GM23338 (cell line): ENCODE results near the gene ERC1. TPM values are rescaled to one million over a fixed set of nuclear protein-coding genes. Genes with fewer than 3 reads are reported as not detected.
"Not testable (repeated sequence)": the region's sequence is repeated elsewhere in the genome, so short reads cannot be mapped to it uniquely, and the experiment has no call there.

Source experiments
- ATAC-seq: fragments of 200-7000 bp; cut with Tn5 transposase; 3 replicates; pipeline ENCODE4 v1.9.1; 2020
- DNase-seq: peaks from one replicate; pipeline ENCODE4 v3.0.0-alpha.2; 2015; ENCODE audit warnings: low spot score
- H2AFZ ChIP-seq: fragments of 200-600 bp; sonication (generic); 2 replicates; pipeline ENCODE4 v1.8.0; 2016; ENCODE audit warnings: antibody characterized with exemption, mild to moderate bottlenecking, moderate library complexity
- H3F3A ChIP-seq: fragments of 200-600 bp; sonication (generic); replicated peaks from 2 replicates; pipeline ENCODE4 v1.8.0; 2017; ENCODE audit warnings: antibody characterized with exemption, mixed run types, low read depth
- H3K27ac ChIP-seq: fragments of 200-600 bp; sonication (generic); 2 replicates; pipeline ENCODE4 v1.6.1; 2016; ENCODE audit warnings: low read depth
- H3K27me3 ChIP-seq: fragments of 200-600 bp; sonication (generic); 2 replicates; pipeline ENCODE4 v1.8.0; 2016; ENCODE audit warnings: mild to moderate bottlenecking, mixed run types, moderate library complexity; ENCODE audit not compliant: insufficient read depth
- H3K36me3 ChIP-seq: fragments of 200-600 bp; sonication (generic); 2 replicates; pipeline ENCODE4 v1.8.0; 2016; ENCODE audit warnings: mild to moderate bottlenecking; ENCODE audit not compliant: insufficient read depth
- H3K4me1 ChIP-seq: fragments of 200-600 bp; sonication (generic); 2 replicates; pipeline ENCODE4 v1.8.0; 2016; ENCODE audit warnings: mild to moderate bottlenecking, moderate library complexity; ENCODE audit not compliant: insufficient read depth
- H3K4me2 ChIP-seq: fragments of 200-600 bp; sonication (generic); 2 replicates; pipeline ENCODE4 v1.7.1; 2017; ENCODE audit warnings: mixed run types
- H3K4me3 ChIP-seq: fragments of 200-600 bp; sonication (generic); 2 replicates; pipeline ENCODE4 v1.6.1; 2016; ENCODE audit warnings: mixed run types
- H3K79me2 ChIP-seq: fragments of 200-600 bp; sonication (generic); replicated peaks from 2 replicates; pipeline ENCODE4 v1.8.0; 2017; ENCODE audit warnings: mild to moderate bottlenecking; ENCODE audit not compliant: insufficient read depth
- H3K9me2 ChIP-seq: fragments of 200-600 bp; sonication (generic); 2 replicates; pipeline ENCODE4 v1.8.0; 2017; ENCODE audit not compliant: insufficient read depth
- H4K20me1 ChIP-seq: fragments of 200-600 bp; sonication (generic); replicated peaks from 2 replicates; pipeline ENCODE4 v1.8.0; 2017; ENCODE audit warnings: mild to moderate bottlenecking; ENCODE audit not compliant: insufficient read depth
- H3K27ac Mint-ChIP-seq: 2 replicates; pipeline ENCODE4 v1.8.0; 2020; ENCODE audit warnings: inconsistent platforms, mild to moderate bottlenecking, moderate library complexity, mixed read lengths
- H3K27me3 Mint-ChIP-seq: 3 replicates; pipeline ENCODE4 v1.8.0; 2022; ENCODE audit warnings: low read depth, mild to moderate bottlenecking, moderate library complexity, mixed read lengths, inconsistent platforms; ENCODE audit not compliant: insufficient read depth, poor library complexity
- H3K36me3 Mint-ChIP-seq: 3 replicates; pipeline ENCODE4 v1.8.0; 2021; ENCODE audit warnings: low read depth, mild to moderate bottlenecking, inconsistent platforms, moderate library complexity, mixed read lengths
- H3K4me1 Mint-ChIP-seq: 3 replicates; pipeline ENCODE4 v1.8.0; 2020; ENCODE audit warnings: mild to moderate bottlenecking, inconsistent platforms, mixed read lengths
- H3K4me3 Mint-ChIP-seq: 3 replicates; pipeline ENCODE4 v1.8.0; 2021; ENCODE audit warnings: moderate library complexity, mild to moderate bottlenecking, inconsistent platforms, mixed read lengths
- H3K9me3 Mint-ChIP-seq: 3 replicates; pipeline ENCODE4 v1.8.0; 2020; ENCODE audit warnings: moderate library complexity, mild to moderate bottlenecking, inconsistent platforms, mixed read lengths
- CREB1 ChIP-seq: fragments of 250-450 bp; sonication (Bioruptor Pico); IDR thresholded peaks from 2 replicates; pipeline ENCODE4 v1.5.0; 2020; ENCODE audit warnings: low read depth, mild to moderate bottlenecking, moderate library complexity
- EZH2phosphoT487 ChIP-seq: fragments of 200-600 bp; sonication (generic); IDR thresholded peaks from one replicate; pipeline ENCODE4 v1.8.1; 2018; ENCODE audit warnings: antibody characterized with exemption; ENCODE audit not compliant: unreplicated experiment
- JUNB ChIP-seq: IDR thresholded peaks from one replicate; pipeline ENCODE4 v1.6.1; 2016; ENCODE audit warnings: antibody characterized with exemption; ENCODE audit not compliant: unreplicated experiment
- POLR2AphosphoS5 ChIP-seq: IDR thresholded peaks from 2 replicates; pipeline ENCODE4 v1.6.1; 2016; ENCODE audit warnings: antibody characterized with exemption, low read depth
- STAT1 ChIP-seq: IDR thresholded peaks from one replicate; pipeline ENCODE4 v1.6.1; 2016; ENCODE audit warnings: antibody characterized with exemption; ENCODE audit not compliant: unreplicated experiment
- ZNF114 ChIP-seq: fragments of 250-450 bp; sonication (Bioruptor Pico); IDR thresholded peaks from 2 replicates; pipeline ENCODE4 v1.5.0; 2020; ENCODE audit warnings: mild to moderate bottlenecking, moderate library complexity
- ZNF331 ChIP-seq: fragments of 250-450 bp; sonication (Bioruptor Pico); IDR thresholded peaks from 2 replicates; pipeline ENCODE4 v1.5.0; 2020; ENCODE audit warnings: low read depth, mild to moderate bottlenecking, moderate library complexity
- polyA plus RNA-seq: library from polyadenylated mRNA; unstranded; fragments of >200 nt; fragmentation: Nextera tagmentation; extraction: Ambion mirVana; gene quantifications from 2 replicates; pipeline ENCODE4 v1.2.1, GENCODE V29; 2016
- total RNA-seq: library from RNA; depleted of rRNA; stranded (reverse); fragments of >200 nt; shearing (Covaris generic); gene quantifications from 2 replicates; pipeline ENCODE4 v1.2.3, GENCODE V29; 2014
- TF ChIP-seq, protein P1 (sequence below): IDR thresholded peaks from 2 replicates; pipeline ENCODE4 v1.6.1; 2016; ENCODE audit warnings: antibody characterized with exemption
- TF ChIP-seq, protein P2 (sequence below): IDR thresholded peaks from one replicate; pipeline ENCODE4 v1.6.1; 2018; ENCODE audit warnings: antibody characterized with exemption; ENCODE audit not compliant: unreplicated experiment

ERC1 gene
- total and polyA plus RNA-seq, 2 experiments from 2014 or later = 28.1 to 35.3 TPM

DNA sequence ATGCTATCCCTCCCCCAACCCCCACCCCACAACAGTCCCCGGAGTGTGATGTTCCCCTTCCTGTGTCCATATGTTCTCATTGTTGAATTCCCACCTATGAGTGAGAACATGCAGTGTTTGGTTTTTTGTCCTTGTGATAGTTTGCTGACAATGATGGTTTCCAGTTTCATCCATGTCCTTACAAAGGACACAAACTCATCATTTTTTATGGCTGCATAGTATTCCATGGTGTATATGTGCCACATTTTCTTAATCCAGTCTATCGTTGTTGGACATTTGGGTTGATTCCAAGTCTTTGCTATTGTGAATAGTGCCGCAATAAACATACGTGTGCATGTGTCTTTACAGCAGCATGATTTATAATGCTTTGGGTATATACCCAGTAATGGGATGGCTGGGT, 155.7 kb downstream of the ERC1 start:
- not testable (repeated sequence) for DNase-seq, H3K36me3 Mint-ChIP-seq, H3K4me3 ChIP-seq, H3K4me3 Mint-ChIP-seq, H3F3A ChIP-seq, H3K36me3 ChIP-seq, H3K27me3 Mint-ChIP-seq, H3K4me1 ChIP-seq, H3K9me2 ChIP-seq, H4K20me1 ChIP-seq, H3K27ac ChIP-seq, ATAC-seq, H3K27ac Mint-ChIP-seq, H3K27me3 ChIP-seq, H3K9me3 Mint-ChIP-seq, H2AFZ ChIP-seq, H3K79me2 ChIP-seq, H3K4me1 Mint-ChIP-seq, H3K4me2 ChIP-seq

DNA sequence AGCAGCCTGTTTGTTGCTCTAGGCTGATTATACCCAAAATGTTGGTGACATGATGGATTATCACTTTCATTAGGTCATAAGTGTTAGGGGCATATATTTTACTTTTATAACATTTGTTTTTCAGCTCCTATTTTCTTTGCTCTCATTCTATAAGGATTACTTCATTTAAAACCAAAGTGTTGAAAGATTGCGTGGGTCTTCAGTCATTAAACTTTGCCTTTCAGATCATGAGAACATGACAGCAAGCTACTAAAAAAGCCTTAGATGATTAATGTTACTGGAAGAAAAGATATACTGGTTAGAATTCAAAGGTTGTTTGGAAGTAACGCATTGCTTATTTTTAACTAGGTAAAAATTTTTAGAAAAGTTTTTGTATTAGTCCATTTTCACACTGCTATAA, 156.8 kb downstream of the ERC1 start:
- no peaks in the 10 kb centered on the region for H3K27me3 ChIP-seq
- no peak overlapping the region for H3K4me2 ChIP-seq
- no peak overlapping the region for H3K4me3 Mint-ChIP-seq

More for the DNA sequence above, 156.8 kb downstream of the ERC1 start:
- Mint-ChIP-seq H3K27me3 (no peaks in the 10 kb centered on the region), H3K36me3 (no peaks in the 10 kb centered on the region; the same call in 2 of the 3 replicates), H3K27ac (no peak overlapping the region), H3K9me3 (no peaks in the 10 kb centered on the region), H3K4me1 (no peaks in the 10 kb centered on the region)
- DNase-seq = no peak
- TF ChIP-seq ZNF331 = no peak
- TF ChIP-seq ZNF114 (CRISPR knock-in tag) = no peak
- no peak for TF ChIP-seq POLR2AphosphoS5
- TF ChIP-seq CREB1 (CRISPR knock-in tag) = no peak
- TF ChIP-seq, protein P1, sequence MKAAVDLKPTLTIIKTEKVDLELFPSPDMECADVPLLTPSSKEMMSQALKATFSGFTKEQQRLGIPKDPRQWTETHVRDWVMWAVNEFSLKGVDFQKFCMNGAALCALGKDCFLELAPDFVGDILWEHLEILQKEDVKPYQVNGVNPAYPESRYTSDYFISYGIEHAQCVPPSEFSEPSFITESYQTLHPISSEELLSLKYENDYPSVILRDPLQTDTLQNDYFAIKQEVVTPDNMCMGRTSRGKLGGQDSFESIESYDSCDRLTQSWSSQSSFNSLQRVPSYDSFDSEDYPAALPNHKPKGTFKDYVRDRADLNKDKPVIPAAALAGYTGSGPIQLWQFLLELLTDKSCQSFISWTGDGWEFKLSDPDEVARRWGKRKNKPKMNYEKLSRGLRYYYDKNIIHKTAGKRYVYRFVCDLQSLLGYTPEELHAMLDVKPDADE = no peak
- no peak for TF ChIP-seq EZH2phosphoT487
- TF ChIP-seq STAT1 = no peak
- no peak for TF ChIP-seq JUNB
- TF ChIP-seq, protein P2, sequence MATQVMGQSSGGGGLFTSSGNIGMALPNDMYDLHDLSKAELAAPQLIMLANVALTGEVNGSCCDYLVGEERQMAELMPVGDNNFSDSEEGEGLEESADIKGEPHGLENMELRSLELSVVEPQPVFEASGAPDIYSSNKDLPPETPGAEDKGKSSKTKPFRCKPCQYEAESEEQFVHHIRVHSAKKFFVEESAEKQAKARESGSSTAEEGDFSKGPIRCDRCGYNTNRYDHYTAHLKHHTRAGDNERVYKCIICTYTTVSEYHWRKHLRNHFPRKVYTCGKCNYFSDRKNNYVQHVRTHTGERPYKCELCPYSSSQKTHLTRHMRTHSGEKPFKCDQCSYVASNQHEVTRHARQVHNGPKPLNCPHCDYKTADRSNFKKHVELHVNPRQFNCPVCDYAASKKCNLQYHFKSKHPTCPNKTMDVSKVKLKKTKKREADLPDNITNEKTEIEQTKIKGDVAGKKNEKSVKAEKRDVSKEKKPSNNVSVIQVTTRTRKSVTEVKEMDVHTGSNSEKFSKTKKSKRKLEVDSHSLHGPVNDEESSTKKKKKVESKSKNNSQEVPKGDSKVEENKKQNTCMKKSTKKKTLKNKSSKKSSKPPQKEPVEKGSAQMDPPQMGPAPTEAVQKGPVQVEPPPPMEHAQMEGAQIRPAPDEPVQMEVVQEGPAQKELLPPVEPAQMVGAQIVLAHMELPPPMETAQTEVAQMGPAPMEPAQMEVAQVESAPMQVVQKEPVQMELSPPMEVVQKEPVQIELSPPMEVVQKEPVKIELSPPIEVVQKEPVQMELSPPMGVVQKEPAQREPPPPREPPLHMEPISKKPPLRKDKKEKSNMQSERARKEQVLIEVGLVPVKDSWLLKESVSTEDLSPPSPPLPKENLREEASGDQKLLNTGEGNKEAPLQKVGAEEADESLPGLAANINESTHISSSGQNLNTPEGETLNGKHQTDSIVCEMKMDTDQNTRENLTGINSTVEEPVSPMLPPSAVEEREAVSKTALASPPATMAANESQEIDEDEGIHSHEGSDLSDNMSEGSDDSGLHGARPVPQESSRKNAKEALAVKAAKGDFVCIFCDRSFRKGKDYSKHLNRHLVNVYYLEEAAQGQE = no peak
- H3K27ac ChIP-seq = no peak overlapping the region
- no peak overlapping the region for H2AFZ ChIP-seq
- no peaks in the 10 kb centered on the region for H3F3A ChIP-seq
- H4K20me1 ChIP-seq = no peaks in the 10 kb centered on the region
- H3K4me3 ChIP-seq = no peak overlapping the region
- H3K36me3 ChIP-seq = no peaks in the 10 kb centered on the region
- ATAC-seq = no peak
- H3K79me2 ChIP-seq = no peaks in the 10 kb centered on the region
- H3K4me1 ChIP-seq = no peaks in the 10 kb centered on the region
- H3K9me2 ChIP-seq = no peaks in the 10 kb centered on the region
